Loucy (cell line): ENCODE data around the gene TTLL12.

ENCODE experiments used
- CTCF ChIP-seq: fragments of 200-600 bp; sonication (generic); conservative IDR thresholded peaks from 2 replicates; pipeline ENCODE4 v1.5.1; 2014; ENCODE audit warnings: mild to moderate bottlenecking, antibody characterized with exemption, low read length
- EZH2phosphoT487 ChIP-seq: fragments of 200-600 bp; IDR thresholded peaks from 2 replicates; pipeline ENCODE4 v1.6.1; 2018; ENCODE audit warnings: antibody characterized with exemption, mild to moderate bottlenecking, moderate library complexity, borderline replicate concordance

- TF ChIP-seq CTCF (peak; percentile 100), EZH2phosphoT487 (no peak)
These were observed 44.2 kb upstream of the TTLL12 start for GRCh38 chr22:43230971-43231723.
